ENCODE results near the gene ULBP1.
A peak's percentile ranks its signal among the peaks of the same experiment; 100 is the strongest.
"Not testable (repeated sequence)": the region's sequence is repeated elsewhere in the genome, so short reads cannot be mapped to it uniquely, and the experiment has no call there.

ULBP1 gene, protein sequence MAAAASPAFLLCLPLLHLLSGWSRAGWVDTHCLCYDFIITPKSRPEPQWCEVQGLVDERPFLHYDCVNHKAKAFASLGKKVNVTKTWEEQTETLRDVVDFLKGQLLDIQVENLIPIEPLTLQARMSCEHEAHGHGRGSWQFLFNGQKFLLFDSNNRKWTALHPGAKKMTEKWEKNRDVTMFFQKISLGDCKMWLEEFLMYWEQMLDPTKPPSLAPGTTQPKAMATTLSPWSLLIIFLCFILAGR

DNA sequence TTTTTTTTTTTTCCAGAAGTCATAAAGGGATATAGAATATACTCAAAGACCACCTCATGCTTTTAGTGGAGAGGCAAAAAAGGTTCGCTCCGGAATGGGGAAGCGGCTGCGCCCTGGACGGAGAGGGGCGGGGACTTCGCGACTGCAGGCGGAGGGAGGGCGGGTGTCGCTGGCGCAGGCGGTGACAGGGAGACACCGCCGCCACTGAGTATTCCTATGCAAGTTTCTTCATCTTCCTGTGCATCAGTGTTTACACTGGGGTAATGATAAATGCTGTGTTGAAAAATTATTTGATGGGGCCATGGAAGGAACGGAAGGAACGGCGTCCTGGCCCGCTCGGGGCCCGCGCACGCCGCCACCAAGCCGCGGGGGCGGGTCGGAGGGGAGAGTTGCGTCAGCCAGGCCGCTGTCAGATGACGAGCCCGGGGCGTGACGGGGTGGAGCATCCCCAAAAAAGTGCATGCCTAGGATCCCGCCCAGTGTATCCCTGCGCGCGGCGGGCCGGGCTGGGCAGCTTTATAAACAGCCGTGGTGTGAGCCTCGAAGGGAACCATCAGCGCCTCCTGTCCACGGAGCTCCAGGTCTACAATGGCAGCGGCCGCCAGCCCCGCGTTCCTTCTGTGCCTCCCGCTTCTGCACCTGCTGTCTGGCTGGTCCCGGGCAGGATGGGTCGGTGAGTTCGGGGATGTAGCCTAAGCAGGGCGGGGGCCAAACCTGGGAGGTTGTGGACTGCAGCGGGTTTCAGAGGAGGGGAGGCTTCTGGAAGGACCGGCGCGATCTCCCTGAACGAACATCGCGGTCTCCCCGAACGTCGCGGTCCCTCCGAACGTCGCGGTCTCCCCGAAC lies at the start of gene ULBP1:
Gene ULBP1, plus strand, starts transcription at position 482 of the 846 bp plus-strand sequence. Its CDS starts 107 bp downstream, at position 589.
- Histone ChIP-seq H3K4me1 (ENCODE audit: control insufficient read depth, insufficient read depth, low read length) (peaks cover 5% of the 10 kb centered on the region; the same call in 1 of the 2 replicates), H3K27ac (ENCODE audit: low read length) (no peak within 1 kb of the TSS), H3K9me3 (ENCODE audit: control insufficient read depth, insufficient read depth, low read length) (no peaks in the 10 kb centered on the region), H3K36me3 (ENCODE audit: control insufficient read depth, insufficient read depth, low read length) (no peaks in the 10 kb centered on the region), H3K4me3 (ENCODE audit: low read length) (peak within 1 kb of the TSS; percentile 44; the same call in 1 of the 2 replicates), H3K27me3 (ENCODE audit: control insufficient read depth, insufficient read depth, low read length) (peaks cover 69% of the 10 kb centered on the region)
- DNase-seq (ENCODE audit: low read depth, low spot score): peak; percentile 67
- no CpG with 5 or more reads among the region's 69 CpGs for WGBS (ENCODE audit: insufficient coverage, insufficient read length)

GRCh38 chr6:149915970-149916865 lies 47.5 kb upstream of the ULBP1 start:
- Histone ChIP-seq H3K4me1 (ENCODE audit: control insufficient read depth, insufficient read depth, low read length) (no peaks in the 10 kb centered on the region), H3K27me3 (ENCODE audit: control insufficient read depth, insufficient read depth, low read length) (peaks cover 4% of the 10 kb centered on the region; the same call in 1 of the 2 replicates), H3K36me3 (ENCODE audit: control insufficient read depth, insufficient read depth, low read length) (no peaks in the 10 kb centered on the region), H3K27ac (ENCODE audit: low read length) (no peak overlapping the region), H3K9me3 (ENCODE audit: control insufficient read depth, insufficient read depth, low read length) (no peaks in the 10 kb centered on the region), H3K4me3 (ENCODE audit: low read length) (no peak overlapping the region)
- DNase-seq (ENCODE audit: low read depth, low spot score): no peak
- no CpG with 5 or more reads among the region's 10 CpGs for WGBS (ENCODE audit: insufficient coverage, insufficient read length)

- WGBS (ENCODE audit: insufficient coverage, insufficient read length): no CpG with 5 or more reads among the region's 2 CpGs
- no peaks in the 10 kb centered on the region for H3K9me3 ChIP-seq (ENCODE audit: control insufficient read depth, insufficient read depth, low read length)
- no peak for DNase-seq (ENCODE audit: low read depth, low spot score)
- peaks cover 16% of the 10 kb centered on the region; the same call in 1 of the 2 replicates for H3K27me3 ChIP-seq (ENCODE audit: control insufficient read depth, insufficient read depth, low read length)
- H3K4me3 ChIP-seq (ENCODE audit: low read length): no peak overlapping the region
- no peaks in the 10 kb centered on the region for H3K4me1 ChIP-seq (ENCODE audit: control insufficient read depth, insufficient read depth, low read length)
- no peak overlapping the region for H3K27ac ChIP-seq (ENCODE audit: low read length)
- H3K36me3 ChIP-seq (ENCODE audit: control insufficient read depth, insufficient read depth, low read length): no peaks in the 10 kb centered on the region
Observed at GRCh38 chr6:149917679-149918078, 46.1 kb upstream of the ULBP1 start.

GRCh38 chr6:149918151-149918905 lies 45.4 kb upstream of the ULBP1 start:
- Histone ChIP-seq H3K27ac (ENCODE audit: low read length) (no peak overlapping the region), H3K9me3 (ENCODE audit: control insufficient read depth, insufficient read depth, low read length) (no peaks in the 10 kb centered on the region), H3K4me1 (ENCODE audit: control insufficient read depth, insufficient read depth, low read length) (no peaks in the 10 kb centered on the region), H3K27me3 (ENCODE audit: control insufficient read depth, insufficient read depth, low read length) (peaks cover 18% of the 10 kb centered on the region; the same call in 1 of the 2 replicates), H3K4me3 (ENCODE audit: low read length) (no peak overlapping the region), H3K36me3 (ENCODE audit: control insufficient read depth, insufficient read depth, low read length) (no peaks in the 10 kb centered on the region)
- WGBS (ENCODE audit: insufficient coverage, insufficient read length): no CpG with 5 or more reads among the region's 6 CpGs
- DNase-seq (ENCODE audit: low read depth, low spot score): no peak

DNA sequence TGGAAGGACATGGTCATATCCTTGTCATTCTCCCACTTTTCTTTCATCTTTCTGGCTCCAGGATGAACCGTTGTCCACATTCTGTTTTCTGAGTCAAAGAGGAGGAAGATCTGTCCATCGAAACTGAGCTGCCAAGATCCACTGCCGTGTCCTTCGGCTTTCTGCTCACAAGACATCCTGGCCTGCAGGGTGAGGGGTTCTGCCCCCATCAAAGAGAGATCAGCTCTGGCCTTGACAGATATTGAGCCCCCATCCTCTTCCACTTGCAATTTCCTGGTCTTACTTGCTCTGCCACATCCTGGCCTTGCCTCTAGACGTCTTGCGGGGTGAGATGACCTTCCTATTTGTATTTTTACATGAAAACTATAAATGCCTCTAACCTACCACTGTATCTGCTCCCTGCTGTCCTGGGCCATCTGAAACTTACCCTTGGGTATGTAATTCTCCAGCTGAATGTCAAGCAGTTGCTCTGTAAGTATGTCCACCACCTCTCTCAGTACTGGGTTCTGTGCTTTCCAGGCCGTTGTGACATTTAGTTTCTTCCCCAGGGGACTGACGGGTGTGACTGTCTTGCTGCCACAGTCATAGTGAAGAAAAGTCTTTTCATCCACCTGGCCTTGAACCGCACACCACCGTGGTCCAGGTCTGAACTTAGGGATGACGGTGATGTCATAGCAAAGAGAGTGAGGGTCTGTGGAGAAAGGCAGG lies 44.5 kb upstream of the ULBP1 start:
- DNase-seq (ENCODE audit: low read depth, low spot score); H3K9me3 ChIP-seq (ENCODE audit: control insufficient read depth, insufficient read depth, low read length); H3K36me3 ChIP-seq (ENCODE audit: control insufficient read depth, insufficient read depth, low read length); H3K4me1 ChIP-seq (ENCODE audit: control insufficient read depth, insufficient read depth, low read length); H3K27ac ChIP-seq (ENCODE audit: low read length); H3K4me3 ChIP-seq (ENCODE audit: low read length): not testable (repeated sequence)
- WGBS (ENCODE audit: insufficient coverage, insufficient read length): no CpG with 5 or more reads among the region's 11 CpGs
- peaks cover 28% of the 10 kb centered on the region for H3K27me3 ChIP-seq (ENCODE audit: control insufficient read depth, insufficient read depth, low read length)

DNA sequence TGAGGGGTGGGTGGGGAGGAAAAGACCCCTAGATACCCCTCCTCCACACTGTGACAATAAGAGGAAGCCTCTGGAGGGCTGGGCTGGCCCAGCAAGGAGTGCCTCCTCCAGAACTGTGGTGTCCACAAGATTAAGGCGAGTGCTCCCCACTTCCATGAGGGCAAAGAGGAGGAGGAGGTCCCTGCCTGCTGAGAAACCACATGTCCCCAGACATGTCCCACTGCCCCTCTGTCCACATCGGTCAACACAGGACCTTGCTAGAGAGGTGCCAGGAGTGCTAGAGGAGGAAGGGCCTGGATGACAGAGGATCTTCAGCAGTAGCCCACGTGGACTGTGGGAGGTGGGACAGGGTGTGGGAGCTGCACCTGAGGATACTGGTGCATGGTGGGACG lies 43.9 kb upstream of the ULBP1 start:
- H3K36me3 ChIP-seq (ENCODE audit: control insufficient read depth, insufficient read depth, low read length): no peaks in the 10 kb centered on the region
- no peaks in the 10 kb centered on the region for H3K9me3 ChIP-seq (ENCODE audit: control insufficient read depth, insufficient read depth, low read length)
- H3K27me3 ChIP-seq (ENCODE audit: control insufficient read depth, insufficient read depth, low read length): peaks cover 34% of the 10 kb centered on the region
- DNase-seq (ENCODE audit: low read depth, low spot score): no peak
- no peak overlapping the region for H3K27ac ChIP-seq (ENCODE audit: low read length)
- no peak overlapping the region for H3K4me3 ChIP-seq (ENCODE audit: low read length)
- no CpG with 5 or more reads among the region's 4 CpGs for WGBS (ENCODE audit: insufficient coverage, insufficient read length)
- H3K4me1 ChIP-seq (ENCODE audit: control insufficient read depth, insufficient read depth, low read length): no peaks in the 10 kb centered on the region; the same call in 1 of the 2 replicates

- DNase-seq (ENCODE audit: low read depth, low spot score): no peak
- Histone ChIP-seq H3K4me3 (ENCODE audit: low read length) (no peak overlapping the region), H3K4me1 (ENCODE audit: control insufficient read depth, insufficient read depth, low read length) (no peaks in the 10 kb centered on the region; the same call in 1 of the 2 replicates), H3K27me3 (ENCODE audit: control insufficient read depth, insufficient read depth, low read length) (peaks cover 45% of the 10 kb centered on the region), H3K36me3 (ENCODE audit: control insufficient read depth, insufficient read depth, low read length) (no peaks in the 10 kb centered on the region), H3K27ac (ENCODE audit: low read length) (no peak overlapping the region), H3K9me3 (ENCODE audit: control insufficient read depth, insufficient read depth, low read length) (no peaks in the 10 kb centered on the region)
- no CpG with 5 or more reads among the region's 6 CpGs for WGBS (ENCODE audit: insufficient coverage, insufficient read length)
Observed at GRCh38 chr6:149921361-149921760, 42.4 kb upstream of the ULBP1 start.

DNA sequence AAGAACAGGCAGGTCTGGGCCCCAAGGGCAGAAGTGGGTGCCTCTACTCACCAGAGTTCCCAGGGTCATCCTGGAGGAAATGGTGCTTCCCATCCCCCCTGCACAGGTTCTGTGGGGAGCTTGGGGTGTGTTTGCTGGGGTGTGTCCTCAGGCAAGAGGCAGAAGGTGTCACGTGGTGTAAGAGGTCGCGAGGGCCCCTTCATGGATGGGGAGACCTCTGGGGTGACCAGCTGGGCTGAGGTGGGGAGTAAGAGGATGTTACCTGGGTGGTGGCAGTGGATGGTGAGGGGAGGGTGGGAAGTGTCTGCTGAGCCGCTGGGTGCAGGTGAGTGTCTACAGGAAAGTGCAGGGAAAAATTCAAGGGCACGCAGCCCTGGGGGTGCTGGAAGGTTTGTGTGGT lies 41.7 kb upstream of the ULBP1 start:
- H3K4me3 ChIP-seq (ENCODE audit: low read length); DNase-seq (ENCODE audit: low read depth, low spot score); H3K4me1 ChIP-seq (ENCODE audit: control insufficient read depth, insufficient read depth, low read length); H3K27ac ChIP-seq (ENCODE audit: low read length); H3K9me3 ChIP-seq (ENCODE audit: control insufficient read depth, insufficient read depth, low read length); H3K36me3 ChIP-seq (ENCODE audit: control insufficient read depth, insufficient read depth, low read length): not testable (repeated sequence)
- no CpG with 5 or more reads among the region's 5 CpGs for WGBS (ENCODE audit: insufficient coverage, insufficient read length)
- peaks cover 45% of the 10 kb centered on the region for H3K27me3 ChIP-seq (ENCODE audit: control insufficient read depth, insufficient read depth, low read length)

- H3K27ac ChIP-seq (ENCODE audit: low read length): no peak within 1 kb of the TSS
- H3K9me3 ChIP-seq (ENCODE audit: control insufficient read depth, insufficient read depth, low read length): no peaks in the 10 kb centered on the region
- DNase-seq (ENCODE audit: low read depth, low spot score): peak; percentile 82
- H3K36me3 ChIP-seq (ENCODE audit: control insufficient read depth, insufficient read depth, low read length): no peaks in the 10 kb centered on the region
- no peaks in the 10 kb centered on the region; the same call in 1 of the 2 replicates for H3K4me1 ChIP-seq (ENCODE audit: control insufficient read depth, insufficient read depth, low read length)
- no CpG with 5 or more reads among the region's 40 CpGs for WGBS (ENCODE audit: insufficient coverage, insufficient read length)
- peak within 1 kb of the TSS; percentile 56 for H3K4me3 ChIP-seq (ENCODE audit: low read length)
- peaks cover 45% of the 10 kb centered on the region for H3K27me3 ChIP-seq (ENCODE audit: control insufficient read depth, insufficient read depth, low read length)
Observed at GRCh38 chr6:149922642-149923326, 41.0 kb upstream of the ULBP1 start, which contains the start of gene RAET1G. Gene RAET1G, minus strand, starts transcription at chr6:149923121. Its CDS starts 111 bp downstream, at chr6:149923010.
